Body of pancreas (tissue), 4 donors: ENCODE measurements around the gene NHP2. TPM values are rescaled to one million over a fixed set of nuclear protein-coding genes. Genes with fewer than 3 reads are reported as not detected.

ENCODE experiments used
- ATAC-seq: fragments of 150-250 bp; one replicate; pipeline ENCODE4 v1.9.1; 2016
- DNase-seq, 4 donors: peaks; one replicate each; pipeline ENCODE4 v3.0.0-alpha.2; 2019
- H3K27ac ChIP-seq, 4 donors: fragments of 200-600 bp; sonication (generic); 1 replicate in 3 of 4; 2 replicates in 1 of 4; pipeline versions ENCODE4 v1.5.1 to v1.6.1; 2016 to 2019; ENCODE audit warnings: mild to moderate bottlenecking in 1 of 4, mixed read lengths in 1 of 4, moderate library complexity in 1 of 4
- H3K27me3 ChIP-seq, 2 donors: fragments of 200-600 bp; sonication (generic); one replicate each; pipeline ENCODE4 v1.6.0; 2016; ENCODE audit warnings: mild to moderate bottlenecking in 1 of 2
- H3K36me3 ChIP-seq, 2 donors: fragments of 200-600 bp; sonication (generic); replicated peaks in 1 of 2; 2 replicates each; pipeline ENCODE4 v1.5.1; 2016; ENCODE audit warnings: low read depth in 2 of 2; ENCODE audit not compliant: insufficient read depth in 1 of 2
- H3K4me1 ChIP-seq: fragments of 200-600 bp; sonication (generic); one replicate; pipeline ENCODE4 v1.6.0; 2016
- H3K4me3 ChIP-seq, 2 donors: fragments of 200-600 bp; sonication (generic); 1 replicate in 1 of 2; 2 replicates in 1 of 2; pipeline ENCODE4 v1.5.1; 2016 to 2019
- H3K9me3 ChIP-seq, 3 donors: fragments of 200-600 bp; sonication (generic); 1 replicate in 2 of 3; 2 replicates in 1 of 3; pipeline ENCODE4 v1.5.1; 2016
- POLR2A ChIP-seq, 3 donors: fragments of 450-650 bp; IDR thresholded peaks; one replicate each; pipeline ENCODE4 v1.6.1; 2016; ENCODE audit warnings: antibody characterized with exemption in 3 of 3, mild to moderate bottlenecking in 2 of 3
- WGBS, 2 donors: methylation state at CpG; one replicate each; pipeline ENCODE4 v1.1.5; 2017; 5-methylcytosine and 5-hydroxymethylcytosine counted together
- intact Hi-C: fragments of 100-400 bp; cut with DNase I; formaldehyde crosslinking; loops from one replicate; pipeline ENCODE4 v1.15.1; 2023
- total RNA-seq, 2 donors: library from RNA; depleted of rRNA; stranded (reverse); fragments of >200 nt; gene quantifications; one replicate each; pipeline ENCODE4 v1.1.0, GENCODE V29; 2016
- TF ChIP-seq, protein P1 (sequence below), 7 experiments: fragments of 450-650 bp in 4 of 7; fragments of 200-600 bp in 3 of 7; sonication (generic) in 3 of 7; IDR thresholded peaks; one replicate each; pipeline ENCODE4 v1.5.1; 2016 to 2019; ENCODE audit warnings: antibody characterized with exemption in 7 of 7

The NHP2 gene
- total RNA-seq, 2 donors from 2014 or later: 63.9 to 80.2 TPM

GRCh38 chr5:178125253-178125906 lies 28.3 kb downstream of the NHP2 start:
- intact Hi-C loops: loop anchor here (10.0 kb wide), 1 partner anchor 79 kb away; the partner anchor contains the start of gene HNRNPAB
- H3K27me3 ChIP-seq: no peaks in the 10 kb centered on the region
- WGBS, 2 donors: 74 to 82% methylated on average over 9 to 10 of the region's 10 CpGs
- TF ChIP-seq, protein P1, sequence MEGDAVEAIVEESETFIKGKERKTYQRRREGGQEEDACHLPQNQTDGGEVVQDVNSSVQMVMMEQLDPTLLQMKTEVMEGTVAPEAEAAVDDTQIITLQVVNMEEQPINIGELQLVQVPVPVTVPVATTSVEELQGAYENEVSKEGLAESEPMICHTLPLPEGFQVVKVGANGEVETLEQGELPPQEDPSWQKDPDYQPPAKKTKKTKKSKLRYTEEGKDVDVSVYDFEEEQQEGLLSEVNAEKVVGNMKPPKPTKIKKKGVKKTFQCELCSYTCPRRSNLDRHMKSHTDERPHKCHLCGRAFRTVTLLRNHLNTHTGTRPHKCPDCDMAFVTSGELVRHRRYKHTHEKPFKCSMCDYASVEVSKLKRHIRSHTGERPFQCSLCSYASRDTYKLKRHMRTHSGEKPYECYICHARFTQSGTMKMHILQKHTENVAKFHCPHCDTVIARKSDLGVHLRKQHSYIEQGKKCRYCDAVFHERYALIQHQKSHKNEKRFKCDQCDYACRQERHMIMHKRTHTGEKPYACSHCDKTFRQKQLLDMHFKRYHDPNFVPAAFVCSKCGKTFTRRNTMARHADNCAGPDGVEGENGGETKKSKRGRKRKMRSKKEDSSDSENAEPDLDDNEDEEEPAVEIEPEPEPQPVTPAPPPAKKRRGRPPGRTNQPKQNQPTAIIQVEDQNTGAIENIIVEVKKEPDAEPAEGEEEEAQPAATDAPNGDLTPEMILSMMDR (IDR thresholded peaks at IDR 0.05): no peak
- no peak for TF ChIP-seq POLR2A (IDR thresholded peaks at IDR 0.05)
- no peak overlapping the region for H3K27ac ChIP-seq
- no peaks in the 10 kb centered on the region for H3K36me3 ChIP-seq
- H3K4me1 ChIP-seq: peaks cover 19% of the 10 kb centered on the region
- H3K9me3 ChIP-seq: no peaks in the 10 kb centered on the region
- no peak for DNase-seq
- no peak overlapping the region for H3K4me3 ChIP-seq
- no peak for ATAC-seq

DNA sequence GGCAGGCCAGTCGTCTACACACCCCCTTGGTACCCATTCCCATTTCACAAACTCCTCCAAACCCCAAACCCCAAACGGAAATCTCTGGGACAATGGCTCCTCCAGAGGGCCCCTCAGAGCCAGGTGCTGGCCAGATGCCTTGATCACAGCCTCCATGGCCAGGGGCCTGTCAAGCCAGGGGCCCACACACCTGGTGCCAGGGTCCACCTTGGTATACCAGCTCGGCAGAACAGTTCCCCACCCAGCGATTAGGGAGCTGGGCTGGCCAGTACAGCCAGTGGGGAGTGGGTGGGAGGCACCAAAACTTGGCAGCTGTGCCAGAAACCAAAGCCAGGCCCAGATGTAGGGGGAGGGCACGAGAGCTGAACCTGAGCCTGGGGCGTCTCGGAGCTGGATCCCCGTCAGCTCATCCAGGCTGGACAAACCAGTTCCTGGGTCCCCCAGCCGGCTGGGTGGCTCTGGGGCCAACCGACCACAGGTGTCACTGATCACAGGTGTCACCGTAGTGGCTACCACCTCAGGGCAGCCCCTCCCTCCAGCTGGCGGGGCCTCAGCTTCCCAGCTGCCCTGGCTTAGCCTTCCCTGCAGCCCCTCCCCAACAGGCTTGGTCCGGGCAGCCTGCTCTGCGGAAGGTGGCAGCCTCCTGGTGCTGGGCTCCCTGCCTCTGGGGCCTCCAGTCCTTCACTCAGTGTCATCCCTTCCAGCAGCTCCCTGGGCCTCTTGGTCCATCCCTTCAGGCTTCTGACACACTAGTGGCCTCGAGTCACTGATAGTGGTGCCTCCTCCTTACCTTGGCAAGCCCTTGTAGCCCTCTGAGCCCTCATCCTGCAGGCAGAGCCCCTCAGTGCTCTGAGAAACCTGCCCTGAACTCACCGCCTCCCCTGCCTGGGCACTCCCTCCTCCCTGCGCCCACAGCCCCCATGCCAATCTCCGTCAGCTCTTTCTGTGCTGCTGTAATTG lies 29.4 kb downstream of the NHP2 start:
- no peak for ATAC-seq
- intact Hi-C loops: loop anchor here (10.0 kb wide), 1 partner anchor 81 kb away; the partner anchor contains the start of gene HNRNPAB
- Histone ChIP-seq H3K36me3 (no peaks in the 10 kb centered on the region), H3K27ac (no peak overlapping the region), H3K9me3 (no peaks in the 10 kb centered on the region), H3K4me1 (peaks cover 13% of the 10 kb centered on the region), H3K27me3 (no peaks in the 10 kb centered on the region), H3K4me3 (no peak overlapping the region)
- peak in 2 of 4 donors; percentile 37 to 39 for DNase-seq
- no peak for TF ChIP-seq POLR2A (IDR thresholded peaks at IDR 0.05)
- TF ChIP-seq, protein P1 (IDR thresholded peaks at IDR 0.05): no peak
- 58 to 79% methylated on average over 8 to 16 of the region's 18 CpGs for WGBS, 2 donors

DNA sequence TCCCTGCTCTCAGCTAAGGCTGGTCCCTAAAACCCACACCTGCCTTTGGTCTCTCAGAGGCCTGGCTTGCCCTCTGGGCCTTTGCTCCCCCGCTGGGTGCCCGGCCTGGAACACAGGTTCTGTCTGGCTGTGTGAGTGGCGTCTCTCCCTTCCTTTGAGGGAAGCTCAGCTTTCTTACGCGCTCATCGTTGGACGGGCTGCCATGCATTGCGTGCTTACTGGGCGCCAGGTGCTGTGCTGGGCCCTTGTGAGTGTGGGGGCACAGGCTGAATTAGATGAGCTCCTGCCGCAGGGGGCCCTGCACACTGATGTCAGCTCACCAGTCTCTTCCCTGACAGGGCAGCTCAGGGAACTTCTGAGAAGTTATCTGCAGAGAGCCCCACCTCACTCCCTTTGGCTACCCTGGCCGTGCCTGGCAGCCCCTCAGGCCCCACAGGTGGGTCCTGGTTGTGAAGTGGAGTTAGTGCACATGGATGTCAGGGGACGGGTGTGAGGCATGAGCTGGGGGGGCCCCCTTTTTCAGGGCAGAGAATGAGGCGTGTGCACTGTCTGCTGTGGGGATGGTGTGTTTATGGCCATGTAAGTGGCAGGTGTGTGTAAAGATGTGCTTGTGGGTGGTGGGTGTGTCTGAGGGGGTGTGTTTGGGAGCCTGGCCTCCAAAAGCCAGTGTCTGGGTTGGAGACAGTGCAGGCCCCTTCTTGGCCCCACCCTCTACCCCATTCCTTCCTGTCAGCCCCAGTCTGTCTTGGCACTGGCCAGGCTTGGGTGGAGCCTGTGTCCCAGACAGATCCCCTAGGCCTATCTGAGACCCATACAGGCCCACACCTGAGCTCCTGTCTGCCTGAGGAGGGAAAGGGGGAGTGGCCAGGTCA lies 30.4 kb downstream of the NHP2 start:
- no peaks in the 10 kb centered on the region for H3K9me3 ChIP-seq
- no peaks in the 10 kb centered on the region for H3K36me3 ChIP-seq
- no peaks in the 10 kb centered on the region for H3K27me3 ChIP-seq
- WGBS, 2 donors: 87 to 94% methylated on average over 4 to 13 of the region's 13 CpGs
- H3K4me1 ChIP-seq: peaks cover 13% of the 10 kb centered on the region
- no peak for TF ChIP-seq POLR2A (IDR thresholded peaks at IDR 0.05)
- TF ChIP-seq, protein P1 (IDR thresholded peaks at IDR 0.05): no peak
- no peak overlapping the region for H3K4me3 ChIP-seq
- intact Hi-C loops: loop anchor here (10.0 kb wide), 1 partner anchor 81 kb away; the partner anchor contains the start of gene HNRNPAB
- ATAC-seq (no peak), DNase-seq (no peak)
- H3K27ac ChIP-seq: no peak overlapping the region

GRCh38 chr5:178122346-178122745 lies 31.3 kb downstream of the NHP2 start:
- ATAC-seq (no peak), DNase-seq (no peak)
- no peak overlapping the region for H3K4me3 ChIP-seq
- H3K9me3 ChIP-seq: no peaks in the 10 kb centered on the region
- no peak overlapping the region for H3K27ac ChIP-seq
- intact Hi-C loops: loop anchor here (10.0 kb wide), 1 partner anchor 82 kb away; the partner anchor contains the start of gene HNRNPAB
- no peak for TF ChIP-seq POLR2A (IDR thresholded peaks at IDR 0.05)
- TF ChIP-seq, protein P1 (IDR thresholded peaks at IDR 0.05): no peak
- no peaks in the 10 kb centered on the region for H3K36me3 ChIP-seq
- no peaks in the 10 kb centered on the region for H3K27me3 ChIP-seq
- H3K4me1 ChIP-seq: peaks cover 13% of the 10 kb centered on the region
- WGBS, 2 donors: 89 to 95% methylated on average over 5 of the region's 5 CpGs
